Cardiac septum (tissue), 1 donor: ENCODE data around the gene LCOR. TPM values are rescaled to one million over a fixed set of nuclear protein-coding genes. Genes with fewer than 3 reads are reported as not detected.

Source experiments
- DNase-seq: peaks from one replicate; pipeline ENCODE4 v3.0.0-alpha.2; 2020; ENCODE audit warnings: low spot score
- intact Hi-C: fragments of 100-400 bp; cut with DNase I; formaldehyde crosslinking; loops from one replicate; pipeline ENCODE4 v1.14.0; 2022
- total RNA-seq: library from RNA; stranded (reverse); fragmentation: NEBNext Ultra II Directional; extraction: Animal tissue kit (Norgen Biotek cat#: 25700); gene quantifications from one replicate; pipeline ENCODE4 v1.2.1, GENCODE V29; 2021
- donor health status: DM: no; HTN: no; CAD: no.

LCOR gene
- total RNA-seq, 1 donor from 2014 or later, result 21.0 TPM

GRCh38 chr10:97001183-97001991 lies 169.3 kb downstream of the LCOR start:
- intact Hi-C loops, result no loop called here
- no peak for DNase-seq

GRCh38 chr10:97002670-97003069 lies 170.6 kb downstream of the LCOR start:
- intact Hi-C loops, result no loop called here
- no peak for DNase-seq

- DNase-seq, result no peak
Measured at GRCh38 chr10:97003151-97003803, 171.2 kb downstream of the LCOR start.

GRCh38 chr10:97003804-97004201 lies 171.7 kb downstream of the LCOR start:
- DNase-seq, result no peak
- intact Hi-C loops, result no loop called here

More at GRCh38 chr10:97003151-97003803, 171.2 kb downstream of the LCOR start:
- intact Hi-C loops, result no loop called here

- intact Hi-C loops, result no loop called here
- no peak for DNase-seq
Measured at GRCh38 chr10:97004591-97004990, 172.5 kb downstream of the LCOR start.

- DNase-seq, result no peak
- intact Hi-C loops, result no loop called here
Measured at GRCh38 chr10:97005349-97005748, 173.3 kb downstream of the LCOR start.

GRCh38 chr10:97006364-97006763 lies 174.3 kb downstream of the LCOR start:
- DNase-seq, result no peak
- intact Hi-C loops, result no loop called here

- DNase-seq, result no peak
- intact Hi-C loops, result no loop called here
Measured at GRCh38 chr10:97007417-97007816, 175.3 kb downstream of the LCOR start.

- DNase-seq, result no peak
- intact Hi-C loops, result no loop called here
Measured at GRCh38 chr10:97010695-97011206, 178.7 kb downstream of the LCOR start.

GRCh38 chr10:97011397-97011796 lies 179.3 kb downstream of the LCOR start:
- intact Hi-C loops, result no loop called here
- no peak for DNase-seq

GRCh38 chr10:97012470-97012869 lies 180.4 kb downstream of the LCOR start:
- no peak for DNase-seq
- intact Hi-C loops, result no loop called here

GRCh38 chr10:97013568-97013967 lies 181.5 kb downstream of the LCOR start:
- intact Hi-C loops, result no loop called here
- DNase-seq, result no peak

- no peak for DNase-seq
- intact Hi-C loops, result no loop called here
Measured at GRCh38 chr10:97013983-97014382, 181.9 kb downstream of the LCOR start.

GRCh38 chr10:97015240-97015639 lies 183.1 kb downstream of the LCOR start:
- intact Hi-C loops, result no loop called here
- DNase-seq, result no peak

GRCh38 chr10:97016728-97017473 lies 184.8 kb downstream of the LCOR start:
- DNase-seq, result no peak
- intact Hi-C loops, result no loop called here

- intact Hi-C loops, result no loop called here
- DNase-seq, result no peak
Measured at GRCh38 chr10:97017474-97017903, 185.4 kb downstream of the LCOR start.

GRCh38 chr10:97018251-97019212 lies 186.4 kb downstream of the LCOR start:
- intact Hi-C loops, result no loop called here

GRCh38 chr10:97019213-97019844 lies 187.2 kb downstream of the LCOR start:
- peak; percentile 70 for DNase-seq
- intact Hi-C loops, result no loop called here

More at GRCh38 chr10:97018251-97019212, 186.4 kb downstream of the LCOR start:
- DNase-seq, result no peak
